Activated CD8-positive, alpha-beta T cell treated with anti-CD3 and anti-CD28 coated beads for 36 hours (primary cell): ENCODE measurements around the gene MBNL1. TPM values are rescaled to one million over a fixed set of nuclear protein-coding genes. Genes with fewer than 3 reads are reported as not detected.
"Not testable (repeated sequence)": the region's sequence is repeated elsewhere in the genome, so short reads cannot be mapped to it uniquely, and the experiment has no call there.

Experiments used
- ATAC-seq: fragments of 200-7000 bp; cut with Tn5 transposase; one replicate; pipeline ENCODE4 v1.10.0; 2021; ENCODE audit warnings: mild to moderate bottlenecking, moderate library complexity
- CTCF ChIA-PET: fragments of 350-600 bp; sonication (Branson Sonifier 250); formaldehyde crosslinking; loops from one replicate; lab custom pipeline; 2021; ENCODE audit warnings: antibody characterized with exemption; lab: Charles Lee
- POLR2A ChIA-PET: fragments of 350-600 bp; sonication (Branson Sonifier 250); formaldehyde crosslinking; loops from one replicate; lab custom pipeline; 2021; ENCODE audit warnings: antibody characterized with exemption; lab: Charles Lee
- DNase-seq: peaks from one replicate; pipeline ENCODE4 v3.0.0-alpha.2; 2020
- H3K27ac Mint-ChIP-seq: one replicate; pipeline ENCODE4 v1.8.0; 2021; ENCODE audit warnings: mild to moderate bottlenecking, mixed read lengths
- H3K27me3 Mint-ChIP-seq: one replicate; pipeline ENCODE4 v1.8.0; 2021; ENCODE audit warnings: mixed read lengths
- H3K36me3 Mint-ChIP-seq: one replicate; pipeline ENCODE4 v1.8.0; 2021; ENCODE audit warnings: low read depth, mixed read lengths
- H3K4me1 Mint-ChIP-seq: one replicate; pipeline ENCODE4 v1.8.0; 2021; ENCODE audit warnings: low read depth, mixed read lengths
- H3K4me3 Mint-ChIP-seq: one replicate; pipeline ENCODE4 v1.8.0; 2021; ENCODE audit warnings: mild to moderate bottlenecking, moderate library complexity, mixed read lengths
- H3K9me3 Mint-ChIP-seq: one replicate; pipeline ENCODE4 v1.8.0; 2021; ENCODE audit warnings: mixed read lengths
- intact Hi-C: fragments of 100-400 bp; cut with micrococcal nuclease; formaldehyde crosslinking; loops from one replicate; pipeline ENCODE4 v1.10.0; 2022
- total RNA-seq, 2 experiments: library from RNA; stranded (reverse); gene quantifications; one replicate each; pipeline ENCODE4 v1.2.3, GENCODE V29; 2021
- TF ChIP-seq, protein P1 (sequence below): fragments of 200-600 bp; IDR thresholded peaks from one replicate; pipeline ENCODE4 v1.8.0; 2022; ENCODE audit warnings: antibody characterized with exemption, mild to moderate bottlenecking

MBNL1 gene
- total RNA-seq, 2 experiments from 2014 or later = 341 to 360 TPM

DNA sequence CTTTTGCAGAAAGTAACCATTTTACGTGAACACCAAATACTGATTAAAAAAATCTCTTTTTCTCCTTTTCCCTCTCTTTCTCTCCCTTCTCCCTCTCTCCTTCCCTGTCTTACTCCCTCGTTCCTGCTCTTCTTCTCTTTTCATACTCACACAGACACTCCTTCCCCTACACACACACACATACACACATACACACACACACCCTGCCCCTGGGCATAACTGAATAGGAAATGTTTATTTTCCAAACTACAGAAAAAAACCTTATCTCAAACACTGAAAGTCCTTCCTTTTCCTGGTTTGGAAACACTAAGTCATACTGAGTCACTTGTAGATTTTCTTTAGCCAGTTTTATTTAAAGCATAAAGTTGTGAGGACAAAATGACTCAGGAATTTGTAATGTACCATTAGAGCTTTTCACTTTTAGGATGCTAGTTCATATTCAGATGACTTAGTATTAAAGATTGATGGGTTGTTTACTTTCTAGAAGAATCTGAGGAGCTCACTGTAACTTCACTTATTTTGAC is 62.4 kb downstream of the MBNL1 start:
- intact Hi-C loops = no loop called here
- TF ChIP-seq, protein P1, sequence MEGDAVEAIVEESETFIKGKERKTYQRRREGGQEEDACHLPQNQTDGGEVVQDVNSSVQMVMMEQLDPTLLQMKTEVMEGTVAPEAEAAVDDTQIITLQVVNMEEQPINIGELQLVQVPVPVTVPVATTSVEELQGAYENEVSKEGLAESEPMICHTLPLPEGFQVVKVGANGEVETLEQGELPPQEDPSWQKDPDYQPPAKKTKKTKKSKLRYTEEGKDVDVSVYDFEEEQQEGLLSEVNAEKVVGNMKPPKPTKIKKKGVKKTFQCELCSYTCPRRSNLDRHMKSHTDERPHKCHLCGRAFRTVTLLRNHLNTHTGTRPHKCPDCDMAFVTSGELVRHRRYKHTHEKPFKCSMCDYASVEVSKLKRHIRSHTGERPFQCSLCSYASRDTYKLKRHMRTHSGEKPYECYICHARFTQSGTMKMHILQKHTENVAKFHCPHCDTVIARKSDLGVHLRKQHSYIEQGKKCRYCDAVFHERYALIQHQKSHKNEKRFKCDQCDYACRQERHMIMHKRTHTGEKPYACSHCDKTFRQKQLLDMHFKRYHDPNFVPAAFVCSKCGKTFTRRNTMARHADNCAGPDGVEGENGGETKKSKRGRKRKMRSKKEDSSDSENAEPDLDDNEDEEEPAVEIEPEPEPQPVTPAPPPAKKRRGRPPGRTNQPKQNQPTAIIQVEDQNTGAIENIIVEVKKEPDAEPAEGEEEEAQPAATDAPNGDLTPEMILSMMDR = no peak
- DNase-seq = no peak
- H3K27me3 Mint-ChIP-seq = no peaks in the 10 kb centered on the region
- H3K36me3 Mint-ChIP-seq = peaks cover 54% of the 10 kb centered on the region
- CTCF ChIA-PET = interaction anchor here (1.0 to 2.5 kb wide), 5 partner anchors 13 to 151 kb away, joined by 3 to 10 read pairs (median 5); no protein-coding TSS in a partner anchor
- ATAC-seq = peak; percentile 37
- H3K4me1 Mint-ChIP-seq = peaks cover 88% of the 10 kb centered on the region
- H3K27ac Mint-ChIP-seq = peak overlapping the region; percentile 87
- H3K9me3 Mint-ChIP-seq = peaks cover 2% of the 10 kb centered on the region
- peak overlapping the region; percentile 31 for H3K4me3 Mint-ChIP-seq
- POLR2A ChIA-PET = interaction anchor here (0.6 kb wide), 1 partner anchor 24 kb away, joined by 3 read pairs; no protein-coding TSS in a partner anchor

DNA sequence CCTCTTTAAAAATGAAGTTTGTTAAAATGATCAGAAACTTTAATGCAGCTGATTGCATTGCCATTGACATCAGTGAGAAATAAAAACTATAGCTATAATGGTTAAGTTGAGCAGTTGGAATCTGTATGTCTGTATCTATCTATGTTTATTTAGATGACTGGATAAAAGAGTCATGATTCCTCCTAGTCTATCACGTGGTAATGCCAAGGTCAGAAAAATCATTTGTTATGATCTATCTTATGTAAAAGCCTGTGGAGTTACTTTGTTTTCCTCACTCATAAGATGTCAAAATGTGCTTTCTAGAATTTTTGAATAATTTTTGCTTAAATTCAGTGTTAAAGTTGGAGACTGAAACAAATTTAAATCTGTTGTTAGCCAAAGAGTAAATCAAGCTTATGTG is 63.3 kb downstream of the MBNL1 start:
- POLR2A ChIA-PET = interaction anchor here (0.8 to 1.2 kb wide), 4 partner anchors 12 to 81 kb away, joined by 3 to 4 read pairs (median 4); partner anchors contain the start of gene MBNL1

DNA sequence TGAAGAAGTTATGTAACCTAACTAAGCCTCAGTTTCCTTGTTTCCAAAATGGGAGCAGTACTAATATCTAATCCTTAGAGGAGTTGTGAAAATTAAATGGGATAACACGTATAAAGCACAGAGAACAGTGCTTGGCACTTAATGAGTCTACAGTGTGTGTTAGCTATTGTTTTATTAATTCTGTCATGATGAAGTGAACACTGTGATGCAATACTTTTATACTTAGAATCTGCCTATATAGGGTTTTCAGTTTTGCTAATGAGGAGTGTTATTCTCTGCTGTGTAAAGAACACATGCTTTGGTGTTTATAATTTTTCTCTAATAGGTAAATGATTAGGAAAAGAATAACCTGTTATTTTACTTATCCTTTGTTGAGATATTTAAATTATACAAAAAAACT is 65.2 kb downstream of the MBNL1 start:
- Mint-ChIP-seq H3K4me3 (no peak overlapping the region), H3K4me1 (peaks cover 82% of the 10 kb centered on the region), H3K36me3 (peaks cover 56% of the 10 kb centered on the region), H3K9me3 (peaks cover 1% of the 10 kb centered on the region), H3K27ac (peak overlapping the region; percentile 87), H3K27me3 (no peaks in the 10 kb centered on the region)
- TF ChIP-seq, protein P1 = no peak
- ATAC-seq (no peak), DNase-seq (no peak)
- intact Hi-C loops = no loop called here
- CTCF ChIA-PET = interaction anchor here (0.7 to 1.6 kb wide), 3 partner anchors 10 to 138 kb away, joined by 3 to 4 read pairs (median 3); no protein-coding TSS in a partner anchor
- POLR2A ChIA-PET = interaction anchor here (0.8 to 1.7 kb wide), 4 partner anchors 17 to 47 kb away, joined by 3 to 8 read pairs (median 4); no protein-coding TSS in a partner anchor

More for the DNA sequence above, 63.3 kb downstream of the MBNL1 start:
- Mint-ChIP-seq H3K4me3 (peak overlapping the region; percentile 17), H3K9me3 (peaks cover 2% of the 10 kb centered on the region), H3K27me3 (no peaks in the 10 kb centered on the region), H3K4me1 (peaks cover 86% of the 10 kb centered on the region), H3K27ac (peak overlapping the region; percentile 87), H3K36me3 (peaks cover 50% of the 10 kb centered on the region)
- TF ChIP-seq, protein P1 = no peak
- ATAC-seq (no peak), DNase-seq (no peak)
- intact Hi-C loops = no loop called here
- CTCF ChIA-PET = interaction anchor here (1.0 to 2.5 kb wide), 9 partner anchors 11 to 152 kb away, joined by 3 to 10 read pairs (median 3); no protein-coding TSS in a partner anchor

DNA sequence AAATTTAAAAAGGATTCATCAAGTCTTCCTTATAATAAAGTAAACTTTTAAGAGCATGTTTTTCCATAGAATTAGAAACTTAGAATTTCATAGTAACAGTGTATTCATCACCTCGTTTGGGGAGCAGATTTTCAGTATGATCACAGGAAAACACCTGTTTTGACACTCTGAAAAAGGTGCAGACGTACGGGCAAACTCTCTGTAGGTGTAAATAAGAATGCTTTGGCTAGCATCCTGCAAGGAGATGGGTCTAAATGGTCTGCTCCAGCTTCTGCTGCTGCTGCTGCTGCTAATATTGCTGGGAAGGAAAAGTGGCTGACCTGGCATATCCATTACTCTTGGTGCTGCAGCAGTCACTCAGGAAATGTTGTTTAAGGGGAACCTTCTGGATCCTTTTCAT is 66.0 kb downstream of the MBNL1 start:
- peak overlapping the region; percentile 87 for H3K27ac Mint-ChIP-seq
- DNase-seq = no peak
- ChIA-PET CTCF (no interaction called here), POLR2A (interaction anchor here (0.7 to 1.3 kb wide), 2 partner anchors 24 to 37 kb away, joined by 3 read pairs; no protein-coding TSS in a partner anchor)
- H3K4me3 Mint-ChIP-seq = no peak overlapping the region
- H3K36me3 Mint-ChIP-seq = peaks cover 59% of the 10 kb centered on the region
- peak; percentile 14 for ATAC-seq
- H3K9me3 Mint-ChIP-seq = peaks cover 1% of the 10 kb centered on the region
- peaks cover 85% of the 10 kb centered on the region for H3K4me1 Mint-ChIP-seq
- intact Hi-C loops = no loop called here
- TF ChIP-seq, protein P1 = no peak
- no peaks in the 10 kb centered on the region for H3K27me3 Mint-ChIP-seq

DNA sequence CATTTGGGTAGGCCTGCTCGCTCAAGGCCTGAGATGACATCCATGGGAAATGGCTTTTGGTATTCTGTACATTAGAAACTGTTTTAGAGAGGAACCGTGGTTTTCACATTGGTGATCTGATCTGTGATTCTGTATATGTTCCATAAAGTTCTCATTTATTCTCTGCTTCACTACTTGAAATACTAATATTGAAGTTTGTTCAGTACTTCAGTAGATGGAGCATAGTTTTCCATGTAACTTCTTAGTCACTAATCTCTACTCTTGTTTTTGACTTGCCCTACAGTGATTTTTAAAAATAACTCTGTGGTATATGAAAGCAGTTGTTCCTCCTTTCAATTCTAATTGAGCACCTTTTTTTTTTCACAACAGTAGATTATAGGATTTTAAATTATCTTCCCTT is 66.5 kb downstream of the MBNL1 start:
- POLR2A ChIA-PET = no interaction called here
- CTCF ChIA-PET = no interaction called here

DNA sequence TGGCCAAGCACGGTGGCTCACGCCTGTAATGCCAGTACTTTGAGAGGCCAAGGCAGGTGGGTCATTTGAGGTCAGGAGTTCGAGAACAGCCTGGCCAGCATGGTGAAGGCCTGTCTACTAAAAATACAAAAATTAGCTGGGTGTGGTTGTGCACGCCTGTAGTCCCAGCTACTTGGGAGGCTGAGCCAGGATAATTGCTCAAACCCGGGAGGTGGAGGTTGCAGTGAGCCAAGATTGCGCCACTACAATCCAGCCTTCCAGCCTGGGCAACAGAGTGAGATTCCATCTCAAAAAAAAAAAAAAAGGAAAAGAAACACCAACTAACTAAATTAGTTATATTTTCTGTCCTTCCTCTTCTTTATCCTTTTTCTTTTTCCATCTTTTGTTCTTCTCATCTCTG is 68.6 kb downstream of the MBNL1 start:
- peaks cover 62% of the 10 kb centered on the region for H3K36me3 Mint-ChIP-seq
- H3K9me3 Mint-ChIP-seq, H3K4me3 Mint-ChIP-seq, ATAC-seq, DNase-seq, POLR2A ChIA-PET, H3K27me3 Mint-ChIP-seq, intact Hi-C loops, CTCF ChIA-PET: not testable (repeated sequence)
- H3K4me1 Mint-ChIP-seq = peaks cover 81% of the 10 kb centered on the region
- peak overlapping the region; percentile 64 for H3K27ac Mint-ChIP-seq

More for the DNA sequence above, 66.5 kb downstream of the MBNL1 start:
- peak overlapping the region; percentile 87 for H3K27ac Mint-ChIP-seq
- peaks cover 85% of the 10 kb centered on the region for H3K4me1 Mint-ChIP-seq
- H3K27me3 Mint-ChIP-seq = no peaks in the 10 kb centered on the region
- peaks cover 64% of the 10 kb centered on the region for H3K36me3 Mint-ChIP-seq
- peak; percentile 40 for ATAC-seq
- no peak overlapping the region for H3K4me3 Mint-ChIP-seq
- TF ChIP-seq, protein P1 = no peak
- intact Hi-C loops = no loop called here
- H3K9me3 Mint-ChIP-seq = peaks cover 1% of the 10 kb centered on the region
- no peak for DNase-seq
